OCI-LY7 (cell line): ENCODE data around the gene LHPP.

Experiments
- EZH2phosphoT487 ChIP-seq: fragments of 200-600 bp; sonication (generic); IDR thresholded peaks from 2 replicates; pipeline ENCODE4 v1.6.1; 2018; ENCODE audit warnings: low read depth, borderline replicate concordance, mild to moderate bottlenecking, mixed run types, antibody characterized with exemption, low read length, moderate library complexity, mixed read lengths
- TF ChIP-seq, protein P1 (sequence below): fragments of 200-600 bp; sonication (generic); conservative IDR thresholded peaks from 2 replicates; pipeline ENCODE4 v1.5.1; 2014; ENCODE audit warnings: mild to moderate bottlenecking, antibody characterized with exemption, low read length, moderate library complexity, mixed read lengths

DNA sequence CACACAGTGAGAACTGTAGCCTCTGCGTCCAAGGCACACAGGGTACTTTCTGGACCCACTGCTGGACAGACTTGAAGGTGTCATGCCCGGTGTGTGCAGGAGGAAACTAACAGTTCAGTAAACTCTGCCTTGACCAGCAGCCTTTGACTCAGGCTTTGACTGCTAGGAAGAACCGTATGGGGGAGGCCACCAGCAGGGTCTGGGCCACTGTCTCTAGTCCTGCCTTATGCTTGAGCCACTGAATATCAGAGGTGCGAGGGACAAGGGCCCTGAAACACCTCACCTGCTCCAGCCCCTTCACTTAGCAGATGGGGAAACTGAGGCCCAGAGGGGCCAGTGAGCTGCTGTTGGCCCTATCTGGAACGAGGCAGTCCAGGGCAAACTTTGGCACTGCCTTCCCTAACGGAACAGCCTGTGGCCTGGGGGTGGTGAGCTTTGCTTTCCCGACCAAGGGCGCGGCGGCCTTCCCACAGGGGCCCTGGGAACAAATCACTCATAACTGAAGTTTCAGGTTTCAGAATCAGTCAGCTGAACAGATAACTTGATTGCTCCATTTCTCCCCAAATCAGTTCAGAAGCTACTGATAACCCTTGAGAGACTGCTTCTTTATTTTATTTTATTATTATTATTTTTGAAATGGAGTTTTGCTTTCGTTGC lies 152.5 kb downstream of the LHPP start:
- TF ChIP-seq, protein P1, sequence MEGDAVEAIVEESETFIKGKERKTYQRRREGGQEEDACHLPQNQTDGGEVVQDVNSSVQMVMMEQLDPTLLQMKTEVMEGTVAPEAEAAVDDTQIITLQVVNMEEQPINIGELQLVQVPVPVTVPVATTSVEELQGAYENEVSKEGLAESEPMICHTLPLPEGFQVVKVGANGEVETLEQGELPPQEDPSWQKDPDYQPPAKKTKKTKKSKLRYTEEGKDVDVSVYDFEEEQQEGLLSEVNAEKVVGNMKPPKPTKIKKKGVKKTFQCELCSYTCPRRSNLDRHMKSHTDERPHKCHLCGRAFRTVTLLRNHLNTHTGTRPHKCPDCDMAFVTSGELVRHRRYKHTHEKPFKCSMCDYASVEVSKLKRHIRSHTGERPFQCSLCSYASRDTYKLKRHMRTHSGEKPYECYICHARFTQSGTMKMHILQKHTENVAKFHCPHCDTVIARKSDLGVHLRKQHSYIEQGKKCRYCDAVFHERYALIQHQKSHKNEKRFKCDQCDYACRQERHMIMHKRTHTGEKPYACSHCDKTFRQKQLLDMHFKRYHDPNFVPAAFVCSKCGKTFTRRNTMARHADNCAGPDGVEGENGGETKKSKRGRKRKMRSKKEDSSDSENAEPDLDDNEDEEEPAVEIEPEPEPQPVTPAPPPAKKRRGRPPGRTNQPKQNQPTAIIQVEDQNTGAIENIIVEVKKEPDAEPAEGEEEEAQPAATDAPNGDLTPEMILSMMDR, result no peak
- no peak for TF ChIP-seq EZH2phosphoT487
